ES-I3 (cell line): ENCODE measurements around the gene CD74.
A peak's percentile ranks its signal among the peaks of the same experiment; 100 is the strongest.

Experiments used
- H3K36me3 ChIP-seq: 2 replicates; pipeline ENCODE4 v1.6.1; 2013; ENCODE audit warnings: mild to moderate bottlenecking, low read length, control low read depth, moderate library complexity; ENCODE audit not compliant: insufficient read depth
- H3K4me1 ChIP-seq: 2 replicates; pipeline ENCODE4 v1.6.1; 2013; ENCODE audit warnings: mild to moderate bottlenecking, control low read depth, low read length; ENCODE audit not compliant: insufficient read depth
- H3K9ac ChIP-seq: 2 replicates; pipeline ENCODE4 v1.6.1; 2013; ENCODE audit warnings: low read depth, mild to moderate bottlenecking, low read length, moderate library complexity
- H3K9me3 ChIP-seq: 2 replicates; pipeline ENCODE4 v1.6.1; 2013; ENCODE audit warnings: mild to moderate bottlenecking, low read length, moderate library complexity; ENCODE audit not compliant: control insufficient read depth, insufficient read depth

CD74 gene

GRCh38 chr5:150357326-150358260, 55.1 kb downstream of the CD74 start, which contains the start of gene TCOF1:
Gene TCOF1, plus strand, starts transcription at chr5:150357697. Its CDS starts 50 bp downstream, at chr5:150357747.
- peak within 1 kb of the TSS; percentile 82 for H3K9ac ChIP-seq

GRCh38 chr5:150356575-150357294, 56.0 kb downstream of the CD74 start:
- Histone ChIP-seq H3K36me3 (peaks cover 18% of the 10 kb centered on the region), H3K4me1 (peaks cover 3% of the 10 kb centered on the region; the same call in 1 of the 2 replicates), H3K9me3 (no peaks in the 10 kb centered on the region), H3K9ac (peak overlapping the region; percentile 60)

More at GRCh38 chr5:150357326-150358260, 55.1 kb downstream of the CD74 start, which contains the start of gene TCOF1:
- peaks cover 3% of the 10 kb centered on the region; the same call in 1 of the 2 replicates for H3K4me1 ChIP-seq
- H3K9me3 ChIP-seq = no peaks in the 10 kb centered on the region
- peaks cover 25% of the 10 kb centered on the region for H3K36me3 ChIP-seq

- H3K4me1 ChIP-seq = peaks cover 8% of the 10 kb centered on the region
- H3K9ac ChIP-seq = no peak overlapping the region
- peaks cover 10% of the 10 kb centered on the region for H3K36me3 ChIP-seq
- H3K9me3 ChIP-seq = no peaks in the 10 kb centered on the region
These were observed 56.9 kb downstream of the CD74 start for GRCh38 chr5:150355791-150356190.

GRCh38 chr5:150353032-150353675, 59.6 kb downstream of the CD74 start:
- Histone ChIP-seq H3K9me3 (no peaks in the 10 kb centered on the region), H3K36me3 (no peaks in the 10 kb centered on the region), H3K4me1 (peaks cover 14% of the 10 kb centered on the region), H3K9ac (no peak overlapping the region)

- Histone ChIP-seq H3K4me1 (peaks cover 14% of the 10 kb centered on the region), H3K36me3 (no peaks in the 10 kb centered on the region), H3K9me3 (no peaks in the 10 kb centered on the region), H3K9ac (no peak overlapping the region)
These were observed 60.3 kb downstream of the CD74 start for GRCh38 chr5:150352244-150353031.
